Hepatocyte (in vitro differentiated cells): ENCODE data around the gene ALCAM. TPM values are rescaled to one million over a fixed set of nuclear protein-coding genes. Genes with fewer than 3 reads are reported as not detected.

Experiments
- DNase-seq: peaks from one replicate; pipeline ENCODE4 v3.0.0-alpha.2; 2016; ENCODE audit warnings: low spot score
- H2AFZ ChIP-seq: fragments of 200-600 bp; sonication (generic); 2 replicates; pipeline ENCODE4 v1.6.0; 2016; ENCODE audit warnings: antibody characterized with exemption, mild to moderate bottlenecking
- H3K27ac ChIP-seq: fragments of 200-600 bp; sonication (generic); 2 replicates; pipeline ENCODE4 v1.5.1; 2016; ENCODE audit warnings: mild to moderate bottlenecking
- H3K27me3 ChIP-seq: fragments of 200-600 bp; sonication (generic); 2 replicates; pipeline ENCODE4 v1.6.1; 2016
- H3K36me3 ChIP-seq: fragments of 200-600 bp; sonication (generic); replicated peaks from 2 replicates; pipeline ENCODE4 v1.5.1; 2016; ENCODE audit warnings: low read depth; ENCODE audit not compliant: insufficient read depth
- H3K4me1 ChIP-seq: fragments of 200-600 bp; sonication (generic); 2 replicates; pipeline ENCODE4 v1.5.1; 2016; ENCODE audit warnings: mild to moderate bottlenecking, moderate library complexity; ENCODE audit not compliant: insufficient read depth
- H3K4me2 ChIP-seq: fragments of 200-600 bp; sonication (generic); 2 replicates; pipeline ENCODE4 v1.6.0; 2016
- H3K4me3 ChIP-seq: fragments of 200-600 bp; sonication (generic); 2 replicates; pipeline ENCODE4 v1.5.1; 2016; ENCODE audit warnings: mild to moderate bottlenecking
- H3K79me2 ChIP-seq: fragments of 200-600 bp; sonication (generic); 2 replicates; pipeline ENCODE4 v1.6.0; 2017; ENCODE audit warnings: mild to moderate bottlenecking
- H3K9me2 ChIP-seq: fragments of 200-600 bp; sonication (generic); replicated peaks from 2 replicates; pipeline ENCODE4 v1.6.0; 2017; ENCODE audit warnings: mild to moderate bottlenecking; ENCODE audit not compliant: insufficient read depth
- H3K9me3 ChIP-seq: fragments of 200-600 bp; sonication (generic); 2 replicates; pipeline ENCODE4 v1.5.1; 2016; ENCODE audit warnings: low read depth, mild to moderate bottlenecking
- H4K20me1 ChIP-seq: fragments of 200-600 bp; sonication (generic); 2 replicates; pipeline ENCODE4 v1.6.0; 2016; ENCODE audit warnings: mild to moderate bottlenecking; ENCODE audit not compliant: insufficient read depth, poor library complexity, severe bottlenecking
- CTCF ChIP-seq: fragments of 200-600 bp; sonication (generic); IDR thresholded peaks from 2 replicates; pipeline ENCODE4 v1.5.1; 2016; ENCODE audit warnings: antibody characterized with exemption, mild to moderate bottlenecking; ENCODE audit not compliant: poor library complexity
- EZH2 ChIP-seq: fragments of 200-600 bp; sonication (generic); IDR thresholded peaks from 2 replicates; pipeline ENCODE4 v1.6.1; 2016; ENCODE audit warnings: antibody characterized with exemption, mild to moderate bottlenecking, borderline replicate concordance
- EZH2phosphoT487 ChIP-seq: fragments of 200-600 bp; sonication (generic); IDR thresholded peaks from one replicate; pipeline ENCODE4 v1.6.1; 2018; ENCODE audit warnings: antibody characterized with exemption, mild to moderate bottlenecking, low read depth, moderate library complexity; ENCODE audit not compliant: unreplicated experiment, severe bottlenecking
- WGBS: methylation state at CpG from one replicate; pipeline ENCODE4 v1.1.6; 2016; ENCODE audit warnings: low lambda C conversion rate; ENCODE audit errors: missing lambda C conversion rate; 5-methylcytosine and 5-hydroxymethylcytosine counted together
- polyA plus RNA-seq: library from polyadenylated mRNA; unstranded; fragments of >200 nt; fragmentation: Nextera tagmentation; extraction: Ambion mirVana; gene quantifications from 2 replicates; pipeline ENCODE4 v1.2.1, GENCODE V29; 2016
- total RNA-seq: library from RNA; depleted of rRNA; stranded (reverse); fragments of >200 nt; gene quantifications from 2 replicates; pipeline ENCODE4 v1.2.3, GENCODE V29; 2014

Gene ALCAM
- total and polyA plus RNA-seq, 2 experiments from 2014 or later: 58.0 to 134 TPM

- H4K20me1 ChIP-seq: no peaks in the 10 kb centered on the region
- peaks cover 42% of the 10 kb centered on the region for H3K79me2 ChIP-seq
- TF ChIP-seq EZH2phosphoT487 (no peak), CTCF (no peak), EZH2 (no peak)
- H2AFZ ChIP-seq: no peak overlapping the region
- H3K27ac ChIP-seq: no peak overlapping the region
- no peaks in the 10 kb centered on the region for H3K9me3 ChIP-seq
- H3K4me3 ChIP-seq: no peak overlapping the region
- H3K9me2 ChIP-seq: no peaks in the 10 kb centered on the region
- 95% methylated on average over 3 of the region's 3 CpGs for WGBS
- no peaks in the 10 kb centered on the region for H3K4me1 ChIP-seq
- no peaks in the 10 kb centered on the region for H3K36me3 ChIP-seq
- no peak overlapping the region for H3K4me2 ChIP-seq
- DNase-seq: no peak
- no peaks in the 10 kb centered on the region for H3K27me3 ChIP-seq
Measured at GRCh38 chr3:105458518-105459215, 92.0 kb downstream of the ALCAM start.

- no peak overlapping the region for H3K27ac ChIP-seq
- no peak overlapping the region for H3K4me3 ChIP-seq
- no peaks in the 10 kb centered on the region for H3K9me3 ChIP-seq
- no peaks in the 10 kb centered on the region for H4K20me1 ChIP-seq
- H2AFZ ChIP-seq: no peak overlapping the region
- TF ChIP-seq EZH2: no peak
- TF ChIP-seq CTCF: no peak
- TF ChIP-seq EZH2phosphoT487: no peak
- H3K4me1 ChIP-seq: no peaks in the 10 kb centered on the region
- no peak overlapping the region for H3K4me2 ChIP-seq
- WGBS: 84% methylated on average over 3 of the region's 3 CpGs
- H3K36me3 ChIP-seq: no peaks in the 10 kb centered on the region
- H3K79me2 ChIP-seq: peaks cover 42% of the 10 kb centered on the region
- H3K9me2 ChIP-seq: no peaks in the 10 kb centered on the region
- no peak for DNase-seq
- no peaks in the 10 kb centered on the region for H3K27me3 ChIP-seq
Measured at GRCh38 chr3:105459566-105460290, 93.0 kb downstream of the ALCAM start.

- H3K36me3 ChIP-seq: no peaks in the 10 kb centered on the region
- TF ChIP-seq EZH2 (no peak), CTCF (no peak), EZH2phosphoT487 (no peak)
- H3K79me2 ChIP-seq: peaks cover 48% of the 10 kb centered on the region
- H3K9me3 ChIP-seq: no peaks in the 10 kb centered on the region
- H2AFZ ChIP-seq: no peak overlapping the region
- peaks cover 6% of the 10 kb centered on the region for H3K4me1 ChIP-seq
- no peak overlapping the region for H3K4me2 ChIP-seq
- H3K4me3 ChIP-seq: no peak overlapping the region
- 80% methylated on average over 1 of the region's 1 CpG for WGBS
- DNase-seq: no peak
- peaks cover 5% of the 10 kb centered on the region for H4K20me1 ChIP-seq
- H3K27me3 ChIP-seq: no peaks in the 10 kb centered on the region
- no peaks in the 10 kb centered on the region for H3K9me2 ChIP-seq
- H3K27ac ChIP-seq: no peak overlapping the region
Measured at GRCh38 chr3:105463620-105464019, 96.9 kb downstream of the ALCAM start.
